ENCODE measurements around the gene SYNPO2. TPM values are rescaled to one million over a fixed set of nuclear protein-coding genes. Genes with fewer than 3 reads are reported as not detected.

The SYNPO2 gene
- total and polyA plus RNA-seq, 2 donors (not counting 1 experiment from before 2014, with no cell fraction given): 40.1 to 71.7 TPM

DNA sequence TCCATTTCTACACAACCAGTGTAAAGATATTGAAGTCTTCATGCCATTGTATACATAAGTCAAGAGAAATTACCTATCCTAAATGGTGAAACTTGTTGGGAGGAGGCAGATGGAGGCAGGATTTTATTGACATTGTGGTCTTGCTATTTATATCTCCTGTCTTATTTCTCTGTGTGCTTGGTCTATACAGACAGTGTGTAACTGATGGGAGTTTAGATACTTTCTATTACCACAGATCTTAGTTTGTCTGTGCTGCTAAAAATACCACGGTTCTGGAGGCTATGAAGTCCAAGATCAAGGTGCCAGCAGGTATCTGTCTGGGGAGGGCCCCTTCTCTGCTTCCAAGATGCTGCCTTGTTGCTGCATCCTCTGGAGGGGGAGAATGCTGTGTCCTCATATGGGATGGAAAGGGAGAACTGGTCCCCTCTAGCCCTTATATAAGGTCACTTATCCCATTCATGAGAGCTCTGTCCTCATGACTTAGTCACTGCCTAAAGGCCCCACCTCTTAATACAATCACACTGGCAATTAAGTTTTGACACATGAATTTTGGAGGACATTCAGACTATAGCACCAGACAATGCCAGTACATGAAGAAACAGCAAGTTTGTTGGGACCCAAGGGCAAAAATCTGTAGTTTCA lies 62.4 kb downstream of the SYNPO2 start:
- no peaks in the 10 kb centered on the region for H3K36me3 ChIP-seq (ENCODE audit: control insufficient read depth, insufficient read depth, low read length)
- no peak overlapping the region for H3K9ac ChIP-seq (ENCODE audit: insufficient read depth, low read length)
- no peak overlapping the region for H3K4me3 ChIP-seq (replicated peaks in 1 of 4; ENCODE audit: control extremely low read depth in 1 of 4, insufficient read depth in 1 of 4, low read depth in 3 of 4, low read length in 4 of 4)
- no peak overlapping the region for H3K27ac ChIP-seq (ENCODE audit: insufficient read depth, low read length)
- TF ChIP-seq, protein P1, sequence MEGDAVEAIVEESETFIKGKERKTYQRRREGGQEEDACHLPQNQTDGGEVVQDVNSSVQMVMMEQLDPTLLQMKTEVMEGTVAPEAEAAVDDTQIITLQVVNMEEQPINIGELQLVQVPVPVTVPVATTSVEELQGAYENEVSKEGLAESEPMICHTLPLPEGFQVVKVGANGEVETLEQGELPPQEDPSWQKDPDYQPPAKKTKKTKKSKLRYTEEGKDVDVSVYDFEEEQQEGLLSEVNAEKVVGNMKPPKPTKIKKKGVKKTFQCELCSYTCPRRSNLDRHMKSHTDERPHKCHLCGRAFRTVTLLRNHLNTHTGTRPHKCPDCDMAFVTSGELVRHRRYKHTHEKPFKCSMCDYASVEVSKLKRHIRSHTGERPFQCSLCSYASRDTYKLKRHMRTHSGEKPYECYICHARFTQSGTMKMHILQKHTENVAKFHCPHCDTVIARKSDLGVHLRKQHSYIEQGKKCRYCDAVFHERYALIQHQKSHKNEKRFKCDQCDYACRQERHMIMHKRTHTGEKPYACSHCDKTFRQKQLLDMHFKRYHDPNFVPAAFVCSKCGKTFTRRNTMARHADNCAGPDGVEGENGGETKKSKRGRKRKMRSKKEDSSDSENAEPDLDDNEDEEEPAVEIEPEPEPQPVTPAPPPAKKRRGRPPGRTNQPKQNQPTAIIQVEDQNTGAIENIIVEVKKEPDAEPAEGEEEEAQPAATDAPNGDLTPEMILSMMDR (conservative IDR thresholded peaks at IDR 0.05 in 1 of 2, IDR thresholded peaks at IDR 0.05 in 1 of 2; ENCODE audit: low read depth in 1 of 2, low read length in 2 of 2): no peak
- TF ChIP-seq EZH2 (IDR thresholded peaks at IDR 0.05; ENCODE audit: low read length, missing control alignments): no peak
- H3K27me3 ChIP-seq (ENCODE audit: control insufficient read depth, insufficient read depth, low read length): no peaks in the 10 kb centered on the region
- no peaks in the 10 kb centered on the region for H4K20me1 ChIP-seq (ENCODE audit: control insufficient read depth, extremely low read depth, insufficient read depth, low read length)
- H3K4me1 ChIP-seq (ENCODE audit: control insufficient read depth, extremely low read depth, insufficient read depth, low read length): peaks cover 3% of the 10 kb centered on the region
- H3K4me2 ChIP-seq (ENCODE audit: extremely low read depth, insufficient read depth, low read length): no peak overlapping the region
- no peak for DNase-seq (ENCODE audit: low read depth in 2 of 2)
- no peak overlapping the region for H2AFZ ChIP-seq (ENCODE audit: low read length)
- no peaks in the 10 kb centered on the region for H3K9me3 ChIP-seq (ENCODE audit: control insufficient read depth, insufficient read depth, low read depth, low read length)
- no peaks in the 10 kb centered on the region for H3K79me2 ChIP-seq (ENCODE audit: control insufficient read depth, insufficient read depth, low read length)

DNA sequence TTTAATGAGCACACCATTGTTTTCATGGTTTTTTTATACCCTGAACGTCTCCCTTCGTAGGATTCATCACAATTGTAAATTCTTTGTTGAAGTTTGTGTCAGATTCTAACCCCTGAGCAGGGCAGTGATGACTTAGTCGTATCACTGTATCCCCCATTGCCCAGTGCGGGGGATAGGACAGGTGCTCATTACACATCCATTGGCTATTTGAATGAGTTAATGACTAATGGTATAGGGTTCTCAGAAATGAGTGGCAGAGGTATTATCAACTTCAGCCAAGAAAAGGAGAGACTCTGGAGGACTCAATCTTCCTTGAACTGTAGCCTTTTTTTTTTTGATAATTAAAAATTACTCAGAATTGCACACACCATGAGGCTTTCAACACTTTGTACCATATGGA lies 64.6 kb downstream of the SYNPO2 start:
- Histone ChIP-seq H3K4me1 (ENCODE audit: control insufficient read depth, extremely low read depth, insufficient read depth, low read length) (peaks cover 3% of the 10 kb centered on the region), H3K79me2 (ENCODE audit: control insufficient read depth, insufficient read depth, low read length) (no peaks in the 10 kb centered on the region), H3K9me3 (ENCODE audit: control insufficient read depth, insufficient read depth, low read depth, low read length) (no peaks in the 10 kb centered on the region), H3K27me3 (ENCODE audit: control insufficient read depth, insufficient read depth, low read length) (no peaks in the 10 kb centered on the region), H3K4me3 (replicated peaks in 1 of 4; ENCODE audit: control extremely low read depth in 1 of 4, insufficient read depth in 1 of 4, low read depth in 3 of 4, low read length in 4 of 4) (no peak overlapping the region), H3K36me3 (ENCODE audit: control insufficient read depth, insufficient read depth, low read length) (no peaks in the 10 kb centered on the region), H2AFZ (ENCODE audit: low read length) (no peak overlapping the region), H3K4me2 (ENCODE audit: extremely low read depth, insufficient read depth, low read length) (no peak overlapping the region), H4K20me1 (ENCODE audit: control insufficient read depth, extremely low read depth, insufficient read depth, low read length) (no peaks in the 10 kb centered on the region), H3K27ac (ENCODE audit: insufficient read depth, low read length) (no peak overlapping the region), H3K9ac (ENCODE audit: insufficient read depth, low read length) (no peak overlapping the region)
- peak in 1 of 2 donors; percentile 61 for DNase-seq (ENCODE audit: low read depth in 2 of 2)
- TF ChIP-seq EZH2 (IDR thresholded peaks at IDR 0.05; ENCODE audit: low read length, missing control alignments): no peak
- TF ChIP-seq, protein P1 (conservative IDR thresholded peaks at IDR 0.05 in 1 of 2, IDR thresholded peaks at IDR 0.05 in 1 of 2; ENCODE audit: low read depth in 1 of 2, low read length in 2 of 2): no peak

DNA sequence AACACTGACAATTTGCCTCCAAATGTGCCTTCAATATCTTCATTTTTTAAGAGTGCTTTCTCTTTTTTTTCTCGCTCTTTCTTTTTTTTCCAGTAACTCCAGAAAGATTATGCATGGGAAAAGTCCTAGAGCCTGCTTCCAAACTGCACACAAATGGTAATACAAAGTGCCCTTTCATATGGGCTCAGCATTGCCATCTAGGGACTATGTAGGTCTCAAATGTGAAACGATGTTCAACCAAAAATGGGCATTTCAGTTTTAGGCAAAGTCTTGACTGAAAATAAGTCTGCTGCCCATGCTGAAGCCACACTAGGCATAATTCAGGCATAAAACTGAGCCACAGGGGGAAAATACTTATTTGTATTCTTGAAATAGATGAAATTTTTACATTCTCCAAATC lies 65.6 kb downstream of the SYNPO2 start:
- Histone ChIP-seq H3K4me1 (ENCODE audit: control insufficient read depth, extremely low read depth, insufficient read depth, low read length) (peaks cover 3% of the 10 kb centered on the region), H3K9ac (ENCODE audit: insufficient read depth, low read length) (no peak overlapping the region), H3K27me3 (ENCODE audit: control insufficient read depth, insufficient read depth, low read length) (no peaks in the 10 kb centered on the region), H2AFZ (ENCODE audit: low read length) (no peak overlapping the region), H3K79me2 (ENCODE audit: control insufficient read depth, insufficient read depth, low read length) (no peaks in the 10 kb centered on the region), H3K27ac (ENCODE audit: insufficient read depth, low read length) (no peak overlapping the region), H3K9me3 (ENCODE audit: control insufficient read depth, insufficient read depth, low read depth, low read length) (no peaks in the 10 kb centered on the region), H4K20me1 (ENCODE audit: control insufficient read depth, extremely low read depth, insufficient read depth, low read length) (no peaks in the 10 kb centered on the region), H3K4me3 (replicated peaks in 1 of 4; ENCODE audit: control extremely low read depth in 1 of 4, insufficient read depth in 1 of 4, low read depth in 3 of 4, low read length in 4 of 4) (no peak overlapping the region), H3K4me2 (ENCODE audit: extremely low read depth, insufficient read depth, low read length) (no peak overlapping the region), H3K36me3 (ENCODE audit: control insufficient read depth, insufficient read depth, low read length) (no peaks in the 10 kb centered on the region)
- TF ChIP-seq, protein P1 (conservative IDR thresholded peaks at IDR 0.05 in 1 of 2, IDR thresholded peaks at IDR 0.05 in 1 of 2; ENCODE audit: low read depth in 1 of 2, low read length in 2 of 2): peak; percentile 37 to 59
- TF ChIP-seq EZH2 (IDR thresholded peaks at IDR 0.05; ENCODE audit: low read length, missing control alignments): no peak
- DNase-seq (ENCODE audit: low read depth in 2 of 2): peak; percentile 43 to 68

All from fibroblast of lung (primary cell).